ENCODE data around the gene ARHGAP30.
"Not testable (repeated sequence)": the region's sequence is repeated elsewhere in the genome, so short reads cannot be mapped to it uniquely, and the experiment has no call there.

The ARHGAP30 gene

GRCh38 chr1:161037661-161038522 is 31.8 kb downstream of the ARHGAP30 start:
- DNase-seq (ENCODE audit: low spot score) = no peak

- DNase-seq (ENCODE audit: low spot score) = no peak
Observed at GRCh38 chr1:161033751-161034150, 35.9 kb downstream of the ARHGAP30 start.

GRCh38 chr1:161032409-161032808 is 37.3 kb downstream of the ARHGAP30 start:
- no peak for DNase-seq (ENCODE audit: low spot score)

- no peak for DNase-seq (ENCODE audit: low spot score)
Observed at GRCh38 chr1:161031874-161032273, 37.8 kb downstream of the ARHGAP30 start.

- not testable (repeated sequence) for DNase-seq (ENCODE audit: low spot score)
Observed at GRCh38 chr1:161029466-161029865, 40.2 kb downstream of the ARHGAP30 start.

GRCh38 chr1:161026954-161027353 is 42.7 kb downstream of the ARHGAP30 start:
- not testable (repeated sequence) for DNase-seq (ENCODE audit: low spot score)

- DNase-seq (ENCODE audit: low spot score) = not testable (repeated sequence)
Observed at GRCh38 chr1:161022432-161022831, 47.3 kb downstream of the ARHGAP30 start.

GRCh38 chr1:161021970-161022353 is 47.7 kb downstream of the ARHGAP30 start:
- DNase-seq (ENCODE audit: low spot score) = no peak

- peak; percentile 71 for DNase-seq (ENCODE audit: low spot score)
Observed at GRCh38 chr1:161021165-161021969, 48.3 kb downstream of the ARHGAP30 start.

- peak; percentile 28 for DNase-seq (ENCODE audit: low spot score)
Observed at GRCh38 chr1:161020509-161021164, 49.1 kb downstream of the ARHGAP30 start, which contains the start of gene F11R. Gene F11R (minus strand): TSS chr1:161021152. CDS start chr1:161021073, 79 bp downstream.

GRCh38 chr1:161019751-161020495 is 49.8 kb downstream of the ARHGAP30 start:
- DNase-seq (ENCODE audit: low spot score) = no peak

GRCh38 chr1:161019111-161019660 is 50.5 kb downstream of the ARHGAP30 start:
- DNase-seq (ENCODE audit: low spot score) = not testable (repeated sequence)

- DNase-seq (ENCODE audit: low spot score) = no peak
Observed at GRCh38 chr1:161018631-161018930, 51.1 kb downstream of the ARHGAP30 start.

GRCh38 chr1:161017756-161018630 is 51.7 kb downstream of the ARHGAP30 start:
- DNase-seq (ENCODE audit: low spot score) = no peak

GRCh38 chr1:161017181-161017580 is 52.5 kb downstream of the ARHGAP30 start:
- DNase-seq (ENCODE audit: low spot score) = not testable (repeated sequence)

- not testable (repeated sequence) for DNase-seq (ENCODE audit: low spot score)
Observed at GRCh38 chr1:161016683-161017082, 53.0 kb downstream of the ARHGAP30 start.

GRCh38 chr1:161013488-161014230 is 56.0 kb downstream of the ARHGAP30 start:
- peak; percentile 57 for DNase-seq (ENCODE audit: low spot score)

GRCh38 chr1:161013131-161013487 is 56.6 kb downstream of the ARHGAP30 start:
- DNase-seq (ENCODE audit: low spot score) = no peak

GRCh38 chr1:161012420-161012819 is 57.3 kb downstream of the ARHGAP30 start:
- DNase-seq (ENCODE audit: low spot score) = no peak

Data from hepatic stellate cell (primary cell).